ENCODE results near the gene ZNF652.
"Not testable (repeated sequence)": the region's sequence is repeated elsewhere in the genome, so short reads cannot be mapped to it uniquely, and the experiment has no call there.

The ZNF652 gene

DNA sequence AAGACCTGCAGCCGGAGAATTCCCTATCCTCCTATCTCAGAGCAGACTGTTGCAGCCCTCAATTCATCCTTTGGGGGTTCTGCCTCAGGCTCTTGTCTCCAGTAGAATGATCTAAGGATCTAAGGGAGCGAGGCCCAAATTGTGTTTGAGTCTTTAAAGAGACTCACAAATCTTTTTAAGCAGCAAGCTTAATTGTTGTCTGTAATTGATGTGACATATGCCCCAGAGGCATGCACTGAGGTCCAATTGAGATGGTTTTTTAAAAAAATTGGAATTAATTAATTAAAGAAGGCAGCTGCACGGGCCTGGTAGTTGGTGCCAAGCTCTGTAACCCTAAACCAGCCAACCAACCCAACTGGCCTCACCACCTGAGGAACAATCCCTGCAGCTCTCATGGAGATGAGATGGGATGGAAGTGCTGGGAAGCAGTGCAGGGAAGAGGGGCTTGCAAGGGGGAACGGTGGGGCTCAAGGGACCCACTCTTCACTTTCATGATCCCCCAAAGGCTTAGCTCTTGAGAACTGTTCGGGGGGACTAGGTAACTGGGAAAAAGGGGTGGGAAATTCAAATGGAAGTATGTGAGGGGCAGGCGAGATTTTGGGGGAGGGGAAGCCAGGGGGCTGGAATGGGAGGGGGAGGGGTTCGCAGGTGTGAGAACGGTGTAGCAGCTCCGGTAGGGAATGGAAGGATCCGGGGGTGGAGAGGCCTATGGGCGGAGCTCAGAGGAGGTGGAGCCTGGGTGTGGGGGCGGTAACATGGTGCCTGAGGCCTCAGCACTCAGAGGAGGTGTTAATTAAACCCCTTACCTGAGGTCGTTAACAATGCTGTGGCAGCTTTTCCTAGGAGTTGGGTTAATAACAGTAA, 9.2 kb upstream of the ZNF652 start:
- peak; percentile 41; the same call in 2 of the 3 replicates for ATAC-seq
- TF ChIP-seq BACH2 (CRISPR knock-in tag; IDR thresholded peaks at IDR 0.05; ENCODE audit: borderline replicate concordance) = no peak
- no peak for TF ChIP-seq TOX (CRISPR knock-in tag; IDR thresholded peaks at IDR 0.05; ENCODE audit: borderline replicate concordance)
- no peak for TF ChIP-seq SNAI2 (CRISPR knock-in tag; IDR thresholded peaks at IDR 0.05)
- TF ChIP-seq, protein P1, sequence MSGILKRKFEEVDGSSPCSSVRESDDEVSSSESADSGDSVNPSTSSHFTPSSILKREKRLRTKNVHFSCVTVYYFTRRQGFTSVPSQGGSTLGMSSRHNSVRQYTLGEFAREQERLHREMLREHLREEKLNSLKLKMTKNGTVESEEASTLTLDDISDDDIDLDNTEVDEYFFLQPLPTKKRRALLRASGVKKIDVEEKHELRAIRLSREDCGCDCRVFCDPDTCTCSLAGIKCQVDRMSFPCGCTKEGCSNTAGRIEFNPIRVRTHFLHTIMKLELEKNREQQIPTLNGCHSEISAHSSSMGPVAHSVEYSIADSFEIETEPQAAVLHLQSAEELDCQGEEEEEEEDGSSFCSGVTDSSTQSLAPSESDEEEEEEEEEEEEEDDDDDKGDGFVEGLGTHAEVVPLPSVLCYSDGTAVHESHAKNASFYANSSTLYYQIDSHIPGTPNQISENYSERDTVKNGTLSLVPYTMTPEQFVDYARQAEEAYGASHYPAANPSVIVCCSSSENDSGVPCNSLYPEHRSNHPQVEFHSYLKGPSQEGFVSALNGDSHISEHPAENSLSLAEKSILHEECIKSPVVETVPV (CRISPR knock-in tag; IDR thresholded peaks at IDR 0.05) = no peak

DNA sequence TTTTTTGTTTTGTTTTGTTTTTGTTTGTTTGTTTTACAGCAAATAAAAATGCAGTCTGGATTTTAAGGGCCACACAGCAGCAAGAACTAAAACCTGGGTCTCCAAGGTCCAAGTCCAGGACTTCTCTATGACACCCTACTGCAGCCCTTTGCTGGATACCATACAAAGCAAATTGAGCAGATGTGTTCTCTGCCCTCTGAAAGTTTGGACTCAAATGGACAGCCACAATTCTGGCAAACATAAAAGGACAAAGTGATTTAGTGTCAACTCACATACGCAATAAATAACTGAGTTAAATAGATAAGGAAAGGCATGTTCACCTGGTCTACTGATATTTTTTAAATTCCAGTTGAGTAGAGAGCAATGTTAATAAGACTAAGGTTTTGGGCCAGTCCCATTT, 7.7 kb upstream of the ZNF652 start:
- TF ChIP-seq ZFP3 (CRISPR knock-in tag; IDR thresholded peaks at IDR 0.05) = no peak
- ATAC-seq = no peak

DNA sequence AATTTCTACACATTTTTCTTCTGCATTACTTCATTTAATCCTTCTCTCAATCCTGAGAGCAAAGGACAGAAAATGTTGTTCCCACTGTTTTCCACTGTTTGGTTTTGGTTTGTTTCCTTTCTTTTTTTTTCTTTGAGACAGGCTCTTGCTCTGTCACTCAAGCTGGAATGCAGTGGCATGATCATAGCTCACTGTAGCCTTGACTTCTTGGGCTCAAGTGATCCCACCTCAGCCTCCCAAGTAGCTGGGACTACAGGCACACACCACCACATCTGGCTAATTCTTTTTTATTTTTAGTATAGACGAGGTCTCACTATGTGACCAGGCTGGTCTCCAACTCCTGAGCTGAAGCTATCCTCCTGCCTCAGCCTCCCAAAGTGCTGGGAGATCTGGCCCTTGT, 7.0 kb upstream of the ZNF652 start:
- ATAC-seq = no peak
- TF ChIP-seq OSR1 (CRISPR knock-in tag; IDR thresholded peaks at IDR 0.05) (no peak), ZC3H10 (CRISPR knock-in tag; IDR thresholded peaks at IDR 0.05) (no peak), ZNF8 (CRISPR knock-in tag; IDR thresholded peaks at IDR 0.05) (no peak), ZNF70 (CRISPR knock-in tag; IDR thresholded peaks at IDR 0.05) (no peak), PPARA (CRISPR knock-in tag; IDR thresholded peaks at IDR 0.05; ENCODE audit: borderline replicate concordance) (no peak), RARB (CRISPR knock-in tag; IDR thresholded peaks at IDR 0.05) (no peak), ZNF565 (CRISPR knock-in tag; conservative IDR thresholded peaks at IDR 0.05; ENCODE audit: low read depth) (no peak), TOX (CRISPR knock-in tag; IDR thresholded peaks at IDR 0.05; ENCODE audit: borderline replicate concordance) (no peak), ISL1 (CRISPR knock-in tag; IDR thresholded peaks at IDR 0.05) (no peak), ZFP30 (CRISPR knock-in tag; IDR thresholded peaks at IDR 0.05) (no peak), ESRRG (CRISPR knock-in tag; IDR thresholded peaks at IDR 0.05) (no peak), ARNTL (CRISPR knock-in tag; IDR thresholded peaks at IDR 0.05; ENCODE audit: borderline replicate concordance, low read depth) (no peak), GLIS3 (CRISPR knock-in tag; IDR thresholded peaks at IDR 0.05) (no peak)

DNA sequence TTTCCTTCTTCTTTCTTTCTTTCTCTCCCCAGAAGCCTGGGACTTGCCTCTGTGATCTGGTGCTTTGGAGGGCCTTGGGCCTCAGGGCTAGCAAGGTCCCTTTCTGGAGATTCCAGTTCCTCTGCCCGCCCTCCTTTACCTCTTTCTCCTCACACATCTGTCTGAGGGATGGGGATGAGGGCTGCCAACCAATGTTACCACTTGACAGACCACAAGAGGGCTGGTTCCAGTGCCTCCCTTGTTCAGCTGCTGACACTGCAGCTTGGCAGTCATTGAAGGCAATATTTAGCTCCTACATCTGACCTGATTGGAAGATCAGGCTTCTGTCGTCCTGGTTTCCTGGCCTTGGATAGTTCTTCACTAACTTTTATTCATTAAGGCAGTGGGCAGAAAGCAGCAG, 3.6 kb upstream of the ZNF652 start:
- peak; percentile 46; the same call in 2 of the 3 replicates for ATAC-seq
- TF ChIP-seq, protein P2, sequence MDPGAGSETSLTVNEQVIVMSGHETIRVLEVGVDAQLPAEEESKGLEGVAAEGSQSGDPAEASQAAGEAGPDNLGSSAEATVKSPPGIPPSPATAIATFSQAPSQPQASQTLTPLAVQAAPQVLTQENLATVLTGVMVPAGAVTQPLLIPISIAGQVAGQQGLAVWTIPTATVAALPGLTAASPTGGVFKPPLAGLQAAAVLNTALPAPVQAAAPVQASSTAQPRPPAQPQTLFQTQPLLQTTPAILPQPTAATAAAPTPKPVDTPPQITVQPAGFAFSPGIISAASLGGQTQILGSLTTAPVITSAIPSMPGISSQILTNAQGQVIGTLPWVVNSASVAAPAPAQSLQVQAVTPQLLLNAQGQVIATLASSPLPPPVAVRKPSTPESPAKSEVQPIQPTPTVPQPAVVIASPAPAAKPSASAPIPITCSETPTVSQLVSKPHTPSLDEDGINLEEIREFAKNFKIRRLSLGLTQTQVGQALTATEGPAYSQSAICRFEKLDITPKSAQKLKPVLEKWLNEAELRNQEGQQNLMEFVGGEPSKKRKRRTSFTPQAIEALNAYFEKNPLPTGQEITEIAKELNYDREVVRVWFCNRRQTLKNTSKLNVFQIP (CRISPR knock-in tag; IDR thresholded peaks at IDR 0.05; ENCODE audit: borderline replicate concordance, low read depth) = no peak
- TF ChIP-seq ZNF8 (CRISPR knock-in tag; IDR thresholded peaks at IDR 0.05) (no peak), GLIS3 (CRISPR knock-in tag; IDR thresholded peaks at IDR 0.05) (no peak), ZNF70 (CRISPR knock-in tag; IDR thresholded peaks at IDR 0.05) (no peak), BACH2 (CRISPR knock-in tag; IDR thresholded peaks at IDR 0.05; ENCODE audit: borderline replicate concordance) (no peak), SNAI2 (CRISPR knock-in tag; IDR thresholded peaks at IDR 0.05) (no peak), ISL1 (CRISPR knock-in tag; IDR thresholded peaks at IDR 0.05) (no peak)
- TF ChIP-seq, protein P1 (CRISPR knock-in tag; IDR thresholded peaks at IDR 0.05) = no peak
- TF ChIP-seq, protein P3, sequence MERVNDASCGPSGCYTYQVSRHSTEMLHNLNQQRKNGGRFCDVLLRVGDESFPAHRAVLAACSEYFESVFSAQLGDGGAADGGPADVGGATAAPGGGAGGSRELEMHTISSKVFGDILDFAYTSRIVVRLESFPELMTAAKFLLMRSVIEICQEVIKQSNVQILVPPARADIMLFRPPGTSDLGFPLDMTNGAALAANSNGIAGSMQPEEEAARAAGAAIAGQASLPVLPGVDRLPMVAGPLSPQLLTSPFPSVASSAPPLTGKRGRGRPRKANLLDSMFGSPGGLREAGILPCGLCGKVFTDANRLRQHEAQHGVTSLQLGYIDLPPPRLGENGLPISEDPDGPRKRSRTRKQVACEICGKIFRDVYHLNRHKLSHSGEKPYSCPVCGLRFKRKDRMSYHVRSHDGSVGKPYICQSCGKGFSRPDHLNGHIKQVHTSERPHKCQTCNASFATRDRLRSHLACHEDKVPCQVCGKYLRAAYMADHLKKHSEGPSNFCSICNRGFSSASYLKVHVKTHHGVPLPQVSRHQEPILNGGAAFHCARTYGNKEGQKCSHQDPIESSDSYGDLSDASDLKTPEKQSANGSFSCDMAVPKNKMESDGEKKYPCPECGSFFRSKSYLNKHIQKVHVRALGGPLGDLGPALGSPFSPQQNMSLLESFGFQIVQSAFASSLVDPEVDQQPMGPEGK (CRISPR knock-in tag; IDR thresholded peaks at IDR 0.05; ENCODE audit: borderline replicate concordance) = no peak

DNA sequence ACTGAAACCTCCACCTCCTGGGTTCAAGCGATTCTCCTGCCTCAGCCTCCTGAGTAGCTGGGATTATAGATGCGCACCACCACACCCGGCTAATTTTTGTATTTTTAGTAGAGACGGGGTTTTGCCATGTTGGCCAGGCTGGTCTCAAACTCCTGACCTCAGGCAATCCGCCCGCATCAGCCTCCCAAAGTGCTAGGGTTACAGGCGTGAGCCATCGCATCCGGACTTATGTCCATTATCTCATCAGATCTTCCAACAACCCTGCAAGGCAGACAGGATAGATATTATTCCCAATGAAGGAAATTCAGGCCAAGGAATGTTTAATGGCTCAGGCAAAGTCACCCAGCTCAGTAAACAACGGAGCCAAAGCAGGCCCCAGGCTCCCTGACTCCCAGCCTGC, 3.1 kb upstream of the ZNF652 start:
- not testable (repeated sequence) for ATAC-seq
